A673 (cell line): ENCODE results near the gene SIGLEC9. TPM values are rescaled to one million over a fixed set of nuclear protein-coding genes. Genes with fewer than 3 reads are reported as not detected.

ENCODE experiments used
- Bru-seq: library from RNA; stranded (reverse); fragments of 400-500 nt; gene quantifications from one replicate; lab custom pipeline; 2021; lab: Mats Ljungman, UMichigan
- BruChase-seq, 2 experiments: library from RNA; stranded (reverse); fragments of 400-500 nt; gene quantifications; one replicate each; lab custom pipeline; 2021; lab: Mats Ljungman, UMichigan
- BruUV-seq: library from RNA; stranded (reverse); fragments of 400-500 nt; replicated peaks from 2 replicates; lab custom pipeline; 2021; lab: Mats Ljungman, UMichigan
- CTCF ChIA-PET: fragments of 300-600 bp; sonication (Branson Sonifier 250); formaldehyde crosslinking; loops from one replicate; lab custom pipeline; 2022; ENCODE audit warnings: antibody characterized with exemption; lab: Charles Lee
- POLR2A ChIA-PET: fragments of 300-600 bp; sonication (Branson Sonifier 250); formaldehyde crosslinking; loops from one replicate; lab custom pipeline; 2022; ENCODE audit warnings: antibody characterized with exemption; ENCODE audit not compliant: low non-redundant PET; lab: Charles Lee
- DNase-seq: peaks from one replicate; pipeline ENCODE4 v3.0.0-alpha.2; 2015; ENCODE audit warnings: low spot score
- H3K27ac ChIP-seq: fragments of 200-600 bp; sonication (generic); 2 replicates; pipeline ENCODE4 v1.5.1; 2016; ENCODE audit warnings: mixed run types, low read depth, mild to moderate bottlenecking, mixed read lengths, antibody characterized with exemption, low read length; ENCODE audit not compliant: poor library complexity, severe bottlenecking
- H3K27me3 ChIP-seq: fragments of 200-600 bp; sonication (generic); replicated peaks from 2 replicates; pipeline ENCODE4 v1.6.1; 2017; ENCODE audit warnings: mixed run types, low read depth, mild to moderate bottlenecking, mixed read lengths, antibody characterized with exemption, low read length; ENCODE audit not compliant: insufficient read depth, poor library complexity
- H3K36me3 ChIP-seq: fragments of 200-600 bp; sonication (generic); 2 replicates; pipeline ENCODE4 v1.6.1; 2016; ENCODE audit warnings: mixed run types, mild to moderate bottlenecking, mixed read lengths, antibody characterized with exemption, low read length; ENCODE audit not compliant: insufficient read depth, poor library complexity, severe bottlenecking
- H3K4me1 ChIP-seq: fragments of 200-600 bp; sonication (generic); 2 replicates; pipeline ENCODE4 v1.6.1; 2017; ENCODE audit warnings: mixed run types, mild to moderate bottlenecking, mixed read lengths, antibody characterized with exemption, low read length; ENCODE audit not compliant: insufficient read depth, poor library complexity, severe bottlenecking
- H3K4me3 ChIP-seq: fragments of 200-600 bp; sonication (generic); 2 replicates; pipeline ENCODE4 v1.5.1; 2016; ENCODE audit warnings: low read depth, mixed run types, mild to moderate bottlenecking, mixed read lengths, low read length; ENCODE audit not compliant: poor library complexity, severe bottlenecking
- H3K9me3 ChIP-seq: fragments of 200-600 bp; sonication (generic); 2 replicates; pipeline ENCODE4 v1.6.1; 2016; ENCODE audit warnings: mixed run types, low read depth, mild to moderate bottlenecking, mixed read lengths, antibody characterized with exemption, low read length; ENCODE audit not compliant: poor library complexity, severe bottlenecking
- CTCF ChIP-seq: fragments of 300-800, 200-600 bp; sonication (generic); conservative IDR thresholded peaks from 2 replicates; pipeline ENCODE4 v1.5.1; 2017; ENCODE audit warnings: low read depth, mild to moderate bottlenecking, antibody characterized with exemption, low read length, moderate library complexity, mixed read lengths
- EZH2 ChIP-seq: fragments of 200-600 bp; sonication (generic); IDR thresholded peaks from 2 replicates; pipeline ENCODE4 v1.6.1; 2017; ENCODE audit warnings: borderline replicate concordance, low read depth, mild to moderate bottlenecking, mixed read lengths, antibody characterized with exemption, low read length; ENCODE audit not compliant: poor library complexity, severe bottlenecking
- intact Hi-C: fragments of 100-400 bp; cut with micrococcal nuclease; formaldehyde crosslinking; loops from one replicate; pipeline ENCODE4 v1.10.0; 2022; ENCODE audit not compliant: unreplicated experiment
- long read RNA-seq: library from polyadenylated mRNA; stranded (forward); transcript quantifications from one replicate; pipeline ENCODE4 v2.0.0, GENCODE V29; 2022
- total RNA-seq: library from RNA; stranded (reverse); gene quantifications from 2 replicates; pipeline ENCODE4 v1.2.3, GENCODE V29; 2021

The SIGLEC9 gene
- not detected in 2 replicates for total RNA-seq
- Bru-seq, nascent RNA: not detected
- BruChase-seq, experiment 1, labeled RNA remaining after a 2-hour chase: not detected
- BruChase-seq, experiment 2, labeled RNA remaining after a 6-hour chase: not detected
- long read RNA-seq: 0 reads

GRCh38 chr19:51124729-51125128, at the start of gene SIGLEC9:
SIGLEC9 (plus strand) TSS chr19:51124906; CDS start chr19:51124975, 69 bp downstream.
- BruUV-seq: no TSS peak
- H3K27ac ChIP-seq: no peak within 1 kb of the TSS
- no peak for DNase-seq
- no peaks in the 10 kb centered on the region for H3K36me3 ChIP-seq
- no peaks in the 10 kb centered on the region for H3K4me1 ChIP-seq
- no peak for TF ChIP-seq EZH2
- no peak for TF ChIP-seq CTCF
- CTCF ChIA-PET: no interaction called here
- intact Hi-C loops: no loop called here
- peaks cover 5% of the 10 kb centered on the region for H3K27me3 ChIP-seq
- no peak within 1 kb of the TSS for H3K4me3 ChIP-seq
- POLR2A ChIA-PET: no interaction called here
- no peaks in the 10 kb centered on the region for H3K9me3 ChIP-seq

GRCh38 chr19:51075998-51076397, 48.7 kb upstream of the SIGLEC9 start:
- Histone ChIP-seq H3K36me3 (no peaks in the 10 kb centered on the region), H3K27me3 (no peaks in the 10 kb centered on the region), H3K27ac (no peak overlapping the region), H3K4me1 (no peaks in the 10 kb centered on the region), H3K9me3 (peaks cover 10% of the 10 kb centered on the region), H3K4me3 (no peak overlapping the region)
- intact Hi-C loops: no loop called here
- TF ChIP-seq EZH2: no peak
- no peak for TF ChIP-seq CTCF
- BruUV-seq: no TSS peak
- POLR2A ChIA-PET: no interaction called here
- DNase-seq: no peak
- CTCF ChIA-PET: no interaction called here

- Histone ChIP-seq H3K27me3 (peaks cover 6% of the 10 kb centered on the region), H3K27ac (no peak overlapping the region), H3K4me3 (no peak overlapping the region), H3K36me3 (no peaks in the 10 kb centered on the region), H3K4me1 (no peaks in the 10 kb centered on the region), H3K9me3 (peaks cover 10% of the 10 kb centered on the region)
- ChIA-PET CTCF (no interaction called here), POLR2A (no interaction called here)
- no peak for DNase-seq
- no peak for TF ChIP-seq EZH2
- no peak for TF ChIP-seq CTCF
- BruUV-seq: no TSS peak
- intact Hi-C loops: no loop called here
These were observed 48.0 kb upstream of the SIGLEC9 start for GRCh38 chr19:51076631-51077213.
